Measurements from ENCODE around the gene RUNX1.

Gene RUNX1

GRCh38 chr21:34827445-34828235 is 221.5 kb downstream of the RUNX1 start:
- H3K27ac Mint-ChIP-seq, result no peak overlapping the region
- H3K36me3 Mint-ChIP-seq (ENCODE audit: low read depth), result peaks cover 86% of the 10 kb centered on the region
- no peak for DNase-seq
- H3K9me3 Mint-ChIP-seq, result peaks cover 5% of the 10 kb centered on the region
- H3K27me3 Mint-ChIP-seq, result no peaks in the 10 kb centered on the region
- no peak overlapping the region for H3K4me3 Mint-ChIP-seq
- ATAC-seq, result no peak
- H3K4me1 Mint-ChIP-seq, result peaks cover 3% of the 10 kb centered on the region

GRCh38 chr21:34826836-34827235 is 222.3 kb downstream of the RUNX1 start:
- DNase-seq (no peak), ATAC-seq (no peak)
- Mint-ChIP-seq H3K27me3 (no peaks in the 10 kb centered on the region), H3K9me3 (peaks cover 5% of the 10 kb centered on the region), H3K27ac (no peak overlapping the region), H3K4me1 (no peaks in the 10 kb centered on the region), H3K36me3 (ENCODE audit: low read depth) (peaks cover 83% of the 10 kb centered on the region), H3K4me3 (no peak overlapping the region)

GRCh38 chr21:34825948-34826548 is 223.1 kb downstream of the RUNX1 start:
- ATAC-seq, result no peak
- Mint-ChIP-seq H3K27ac (no peak overlapping the region), H3K9me3 (peaks cover 5% of the 10 kb centered on the region), H3K36me3 (ENCODE audit: low read depth) (peaks cover 84% of the 10 kb centered on the region), H3K4me1 (no peaks in the 10 kb centered on the region), H3K27me3 (no peaks in the 10 kb centered on the region), H3K4me3 (no peak overlapping the region)
- DNase-seq, result no peak

- H3K4me3 Mint-ChIP-seq, result no peak overlapping the region
- H3K36me3 Mint-ChIP-seq (ENCODE audit: low read depth), result peaks cover 77% of the 10 kb centered on the region
- DNase-seq, result no peak
- H3K27ac Mint-ChIP-seq, result no peak overlapping the region
- ATAC-seq, result no peak
- peaks cover 5% of the 10 kb centered on the region for H3K9me3 Mint-ChIP-seq
- H3K27me3 Mint-ChIP-seq, result no peaks in the 10 kb centered on the region
- no peaks in the 10 kb centered on the region for H3K4me1 Mint-ChIP-seq
These were observed 224.0 kb downstream of the RUNX1 start for GRCh38 chr21:34825101-34825500.

- Mint-ChIP-seq H3K36me3 (ENCODE audit: low read depth) (peaks cover 69% of the 10 kb centered on the region), H3K27ac (no peak overlapping the region)
- no peak for ATAC-seq
These were observed 224.8 kb downstream of the RUNX1 start for GRCh38 chr21:34824314-34824713.

GRCh38 chr21:34822942-34823341 is 226.2 kb downstream of the RUNX1 start:
- no peak overlapping the region for H3K27ac Mint-ChIP-seq
- H3K9me3 Mint-ChIP-seq, result peaks cover 5% of the 10 kb centered on the region
- H3K27me3 Mint-ChIP-seq, result no peaks in the 10 kb centered on the region
- DNase-seq, result no peak
- ATAC-seq, result no peak
- H3K4me3 Mint-ChIP-seq, result no peak overlapping the region
- H3K4me1 Mint-ChIP-seq, result peaks cover 1% of the 10 kb centered on the region
- peaks cover 60% of the 10 kb centered on the region for H3K36me3 Mint-ChIP-seq (ENCODE audit: low read depth)

More at GRCh38 chr21:34824314-34824713, 224.8 kb downstream of the RUNX1 start:
- no peak overlapping the region for H3K4me3 Mint-ChIP-seq
- DNase-seq, result no peak
- H3K4me1 Mint-ChIP-seq, result no peaks in the 10 kb centered on the region
- peaks cover 5% of the 10 kb centered on the region for H3K9me3 Mint-ChIP-seq
- no peaks in the 10 kb centered on the region for H3K27me3 Mint-ChIP-seq

GRCh38 chr21:34822168-34822567 is 226.9 kb downstream of the RUNX1 start:
- Mint-ChIP-seq H3K27me3 (no peaks in the 10 kb centered on the region), H3K9me3 (peaks cover 3% of the 10 kb centered on the region), H3K4me3 (no peak overlapping the region), H3K27ac (no peak overlapping the region), H3K36me3 (ENCODE audit: low read depth) (peaks cover 55% of the 10 kb centered on the region), H3K4me1 (peaks cover 1% of the 10 kb centered on the region)
- DNase-seq, result no peak
- no peak for ATAC-seq

GRCh38 chr21:34821717-34822116 is 227.4 kb downstream of the RUNX1 start:
- ATAC-seq, result no peak
- no peaks in the 10 kb centered on the region for H3K27me3 Mint-ChIP-seq
- DNase-seq, result no peak
- peaks cover 51% of the 10 kb centered on the region for H3K36me3 Mint-ChIP-seq (ENCODE audit: low read depth)
- H3K27ac Mint-ChIP-seq, result no peak overlapping the region
- no peaks in the 10 kb centered on the region for H3K9me3 Mint-ChIP-seq
- no peak overlapping the region for H3K4me3 Mint-ChIP-seq
- peaks cover 1% of the 10 kb centered on the region for H3K4me1 Mint-ChIP-seq

- Mint-ChIP-seq H3K27ac (no peak overlapping the region), H3K36me3 (ENCODE audit: low read depth) (peaks cover 52% of the 10 kb centered on the region), H3K9me3 (no peaks in the 10 kb centered on the region), H3K4me1 (peaks cover 7% of the 10 kb centered on the region), H3K27me3 (no peaks in the 10 kb centered on the region), H3K4me3 (no peak overlapping the region)
- ATAC-seq, result no peak
- DNase-seq, result no peak
These were observed 229.1 kb downstream of the RUNX1 start for GRCh38 chr21:34820051-34820450.

- H3K27me3 Mint-ChIP-seq, result no peaks in the 10 kb centered on the region
- H3K27ac Mint-ChIP-seq, result peak overlapping the region; percentile 39
- ATAC-seq (no peak), DNase-seq (no peak)
- peaks cover 12% of the 10 kb centered on the region for H3K4me1 Mint-ChIP-seq
- H3K4me3 Mint-ChIP-seq, result no peak overlapping the region
- H3K36me3 Mint-ChIP-seq (ENCODE audit: low read depth), result peaks cover 54% of the 10 kb centered on the region
- no peaks in the 10 kb centered on the region for H3K9me3 Mint-ChIP-seq
These were observed 229.6 kb downstream of the RUNX1 start for GRCh38 chr21:34819357-34819999.

- DNase-seq, result no peak
- no peak for ATAC-seq
- Mint-ChIP-seq H3K4me3 (no peak overlapping the region), H3K36me3 (ENCODE audit: low read depth) (peaks cover 50% of the 10 kb centered on the region), H3K27me3 (no peaks in the 10 kb centered on the region), H3K4me1 (peaks cover 17% of the 10 kb centered on the region), H3K9me3 (no peaks in the 10 kb centered on the region), H3K27ac (peak overlapping the region; percentile 39)
These were observed 230.4 kb downstream of the RUNX1 start for GRCh38 chr21:34818662-34819158.

GRCh38 chr21:34817821-34818661 is 231.1 kb downstream of the RUNX1 start:
- Mint-ChIP-seq H3K9me3 (no peaks in the 10 kb centered on the region), H3K36me3 (ENCODE audit: low read depth) (peaks cover 52% of the 10 kb centered on the region)

GRCh38 chr21:34815831-34816705 is 233.0 kb downstream of the RUNX1 start:
- Mint-ChIP-seq H3K27ac (no peak overlapping the region), H3K4me1 (peaks cover 43% of the 10 kb centered on the region), H3K27me3 (no peaks in the 10 kb centered on the region), H3K36me3 (ENCODE audit: low read depth) (peaks cover 49% of the 10 kb centered on the region), H3K9me3 (no peaks in the 10 kb centered on the region), H3K4me3 (no peak overlapping the region)
- DNase-seq (no peak), ATAC-seq (no peak)

More at GRCh38 chr21:34817821-34818661, 231.1 kb downstream of the RUNX1 start:
- Mint-ChIP-seq H3K4me3 (no peak overlapping the region), H3K27me3 (no peaks in the 10 kb centered on the region), H3K27ac (peak overlapping the region; percentile 39), H3K4me1 (peaks cover 23% of the 10 kb centered on the region)
- no peak for ATAC-seq
- DNase-seq, result no peak

Data from activated naive CD8-positive, alpha-beta T cell treated with anti-CD3 and anti-CD28 coated beads, Interleukin-2, amount 50 U/mL, for 24 hours (primary cell).